Regular cardiac myocyte (primary cell): ENCODE results near the gene ST8SIA1. TPM values are rescaled to one million over a fixed set of nuclear protein-coding genes. Genes with fewer than 3 reads are reported as not detected.

ENCODE experiments used
- total RNA-seq: library from RNA; depleted of rRNA; stranded (reverse); fragments of >200 nt; gene quantifications from 2 replicates; pipeline ENCODE4 v1.2.3, GENCODE V29; 2014

Gene ST8SIA1
- under 0.01 and 0.28 TPM in 2 replicates for total RNA-seq

DNA sequence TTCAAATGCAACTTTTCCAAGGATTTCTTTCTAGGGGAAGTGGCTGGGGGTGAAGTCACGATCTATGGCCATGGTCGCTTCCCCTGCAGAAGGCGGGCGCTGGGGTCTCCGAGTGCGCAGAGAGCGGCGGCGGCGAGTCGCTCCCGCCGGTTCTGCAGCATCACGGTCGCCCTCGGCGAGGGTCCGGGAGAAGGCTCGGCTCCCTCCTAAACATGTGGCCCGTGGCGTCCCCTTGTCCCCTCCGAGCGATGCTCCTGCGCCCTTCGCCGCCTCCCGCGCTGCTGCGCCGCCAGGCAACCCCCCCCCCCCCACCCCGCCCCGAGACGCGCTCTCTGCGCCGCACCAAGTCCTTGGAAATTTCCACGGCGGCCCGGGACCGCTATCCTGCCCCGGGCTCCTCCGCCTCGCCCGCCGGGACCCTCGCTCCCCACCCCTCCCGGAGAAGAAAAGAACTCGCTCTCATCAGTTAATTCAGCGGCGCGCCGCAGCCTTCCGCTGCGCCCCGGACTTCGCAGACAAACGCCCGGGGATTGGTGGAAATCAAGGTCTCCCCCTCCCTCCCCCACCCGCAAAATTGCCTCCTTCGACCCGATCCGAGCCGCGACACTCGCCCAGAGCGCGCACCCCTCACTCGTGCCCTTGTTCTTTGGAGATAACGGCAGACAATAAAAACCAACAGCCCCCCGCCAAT lies at the start of gene ST8SIA1:
Gene ST8SIA1, minus strand, starts transcription at position 298 of the 691 bp plus-strand sequence. CDS start 475 bp downstream, outside the sequence.

Other genes with a start within 250 kb of the ST8SIA1 start
- 19.7 and 25.7 TPM in 2 replicates for gene C2CD5, start 209.8 kb upstream of the ST8SIA1 start, total RNA-seq